B cell (primary cell): ENCODE results near the gene DSP. TPM values are rescaled to one million over a fixed set of nuclear protein-coding genes. Genes with fewer than 3 reads are reported as not detected.

Source experiments
- ATAC-seq: fragments of 200-7000 bp; cut with Tn5 transposase; one replicate; pipeline ENCODE4 v1.10.0; 2021; ENCODE audit warnings: low read depth, mild to moderate bottlenecking, moderate number of reproducible peaks, moderate library complexity
- CTCF ChIA-PET: fragments of 350-600 bp; sonication (Branson Sonifier 250); formaldehyde crosslinking; loops from one replicate; lab custom pipeline; 2021; ENCODE audit warnings: antibody characterized with exemption, inconsistent platforms; lab: Charles Lee
- POLR2A ChIA-PET: fragments of 350-600 bp; sonication (Branson Sonifier 250); formaldehyde crosslinking; loops from one replicate; lab custom pipeline; 2021; ENCODE audit warnings: antibody characterized with exemption; lab: Charles Lee
- DNase-seq: peaks from one replicate; pipeline ENCODE4 v3.0.0; 2013
- H2AFZ ChIP-seq: 2 replicates; pipeline ENCODE4 v1.6.1; 2012; ENCODE audit warnings: mild to moderate bottlenecking, low read depth, low read length; ENCODE audit not compliant: insufficient read depth, poor library complexity, severe bottlenecking
- H3K27ac ChIP-seq, 2 donors: 1 replicate in 1 of 2; 2 replicates in 1 of 2; pipeline ENCODE4 v1.5.1; 2012 to 2013; ENCODE audit warnings: low read length in 2 of 2, mild to moderate bottlenecking in 2 of 2, moderate library complexity in 1 of 2
- H3K27me3 ChIP-seq, 4 experiments: fragments of 200-600 bp in 1 of 4; sonication (generic) in 1 of 4; replicated peaks in 1 of 4; 1 replicate in 2 of 4; 2 replicates in 2 of 4; pipeline versions ENCODE4 v1.6.1 to v1.7.0; 2013 to 2016; ENCODE audit warnings: low read length in 3 of 4, mild to moderate bottlenecking in 2 of 4, mixed read lengths in 1 of 4, moderate library complexity in 1 of 4; ENCODE audit not compliant: insufficient read depth in 4 of 4, control insufficient read depth in 3 of 4; ENCODE audit errors: control extremely low read depth in 1 of 4
- H3K36me3 ChIP-seq, 2 experiments: replicated peaks in 1 of 2; 1 replicate in 1 of 2; 2 replicates in 1 of 2; pipeline versions ENCODE4 v1.6.1 to v1.7.1; 2013; ENCODE audit warnings: low read length in 1 of 2; ENCODE audit not compliant: insufficient read depth in 2 of 2, control insufficient read depth in 1 of 2; ENCODE audit errors: control extremely low read depth in 1 of 2, extremely low read depth in 1 of 2
- H3K4me1 ChIP-seq, 2 donors: fragments of 200-600 bp in 1 of 2; sonication (generic) in 1 of 2; 1 replicate in 1 of 2; 2 replicates in 1 of 2; pipeline versions ENCODE4 v1.5.1 to v1.6.1; 2013 to 2017; ENCODE audit warnings: low read length in 2 of 2; ENCODE audit not compliant: control insufficient read depth in 2 of 2, insufficient read depth in 2 of 2
- H3K4me2 ChIP-seq: replicated peaks from 2 replicates; pipeline ENCODE3; 2012; ENCODE audit warnings: mild to moderate bottlenecking, low read depth, low read length; ENCODE audit not compliant: poor library complexity, severe bottlenecking
- H3K4me3 ChIP-seq, 5 experiments: fragments of 200-600 bp in 1 of 5; sonication (generic) in 1 of 5; 1 replicate in 3 of 5; 2 replicates in 2 of 5; pipeline versions ENCODE4 v1.5.1 to v1.7.0; 2011 to 2016; ENCODE audit warnings: low read length in 4 of 5, mild to moderate bottlenecking in 4 of 5, low read depth in 2 of 5, control low read depth in 1 of 5, moderate library complexity in 1 of 5; ENCODE audit not compliant: insufficient read depth in 1 of 5; ENCODE audit errors: control extremely low read depth in 1 of 5, extremely low read depth in 1 of 5
- H3K79me2 ChIP-seq: fragments of 200-600 bp; sonication (generic); one replicate; pipeline ENCODE4 v1.6.0; 2016; ENCODE audit warnings: low read length; ENCODE audit not compliant: control insufficient read depth, insufficient read depth
- H3K9ac ChIP-seq: fragments of 200-600 bp; sonication (generic); 2 replicates; pipeline ENCODE4 v1.6.1; 2017; ENCODE audit warnings: mild to moderate bottlenecking, low read length, moderate library complexity
- H3K9me3 ChIP-seq, 3 donors: one replicate each; pipeline versions ENCODE4 v1.6.1 to v1.7.1; 2013; ENCODE audit warnings: low read length in 2 of 3; ENCODE audit not compliant: control insufficient read depth in 2 of 3, insufficient read depth in 1 of 3; ENCODE audit errors: control extremely low read depth in 1 of 3
- H4K20me1 ChIP-seq: 2 replicates; pipeline ENCODE4 v1.6.0; 2012; ENCODE audit warnings: mild to moderate bottlenecking, low read length; ENCODE audit not compliant: insufficient read depth, control insufficient read depth, poor library complexity, severe bottlenecking
- H3K27ac Mint-ChIP-seq: one replicate; pipeline ENCODE4 v1.8.0; 2021; ENCODE audit warnings: mixed read lengths
- H3K27me3 Mint-ChIP-seq: one replicate; pipeline ENCODE4 v1.8.0; 2021; ENCODE audit warnings: mixed read lengths
- H3K4me1 Mint-ChIP-seq: one replicate; pipeline ENCODE4 v1.8.0; 2021; ENCODE audit warnings: mixed read lengths
- H3K4me3 Mint-ChIP-seq: one replicate; pipeline ENCODE4 v1.8.0; 2021; ENCODE audit warnings: mixed read lengths
- H3K9me3 Mint-ChIP-seq: one replicate; pipeline ENCODE4 v1.8.0; 2022; ENCODE audit warnings: mixed read lengths; ENCODE audit not compliant: insufficient read depth
- CTCF ChIP-seq: fragments of 200-600 bp; IDR thresholded peaks from one replicate; pipeline ENCODE4 v1.8.0; 2022; ENCODE audit warnings: antibody characterized with exemption, mild to moderate bottlenecking
- EZH2 ChIP-seq: IDR thresholded peaks from 2 replicates; pipeline ENCODE4 v1.6.1; 2012; ENCODE audit warnings: borderline replicate concordance, low read depth, mild to moderate bottlenecking, moderate library complexity, low read length; ENCODE audit not compliant: insufficient read depth, poor library complexity, severe bottlenecking
- WGBS: methylation state at CpG from one replicate; pipeline ENCODE4 v1.1.5; 2013; ENCODE audit warnings: missing lambda C conversion rate; ENCODE audit not compliant: insufficient coverage; 5-methylcytosine and 5-hydroxymethylcytosine counted together
- intact Hi-C: fragments of 100-400 bp; cut with micrococcal nuclease; formaldehyde crosslinking; loops from one replicate; pipeline ENCODE4 v1.10.0; 2022
- polyA plus RNA-seq: library from polyadenylated mRNA; depleted of rRNA; stranded (reverse); fragments of >200 nt; gene quantifications from 2 replicates; pipeline ENCODE4 v1.2.3, GENCODE V29; 2012
- total RNA-seq, 2 donors: library from RNA; stranded (reverse); fragments of 120-200 nt in 1 of 2; gene quantifications; 1 replicate in 1 of 2; 2 replicates in 1 of 2; pipeline versions ENCODE4 v1.2.3 to v1.2.4, GENCODE V29; 2013 to 2022

DSP gene
- total and polyA plus RNA-seq, 2 donors (not counting 1 experiment from before 2014, with no cell fraction given) = not detected

DNA sequence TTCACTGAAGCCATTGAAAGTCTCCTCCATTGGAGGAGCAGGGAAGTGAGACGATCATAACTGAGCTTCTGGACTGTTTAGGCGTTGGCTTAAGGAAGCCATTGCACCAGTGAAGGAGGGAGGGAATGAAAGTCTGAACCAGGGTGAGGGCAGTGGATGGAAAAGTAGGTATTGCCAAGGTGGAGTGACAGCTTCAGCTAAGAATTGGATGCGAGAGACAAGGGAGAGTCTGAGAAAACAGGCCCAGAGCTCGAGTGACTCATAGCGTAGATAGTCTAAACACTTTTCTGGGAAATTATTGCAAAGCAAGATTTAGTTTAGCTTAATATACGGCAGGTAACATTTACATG is 4.5 kb downstream of the DSP start:
- Mint-ChIP-seq H3K9me3 (no peaks in the 10 kb centered on the region), H3K27me3 (peaks cover 38% of the 10 kb centered on the region), H3K4me3 (no peak overlapping the region), H3K27ac (no peak overlapping the region), H3K4me1 (peaks cover 12% of the 10 kb centered on the region)
- Histone ChIP-seq H3K9me3 (peaks cover 0 to 4% (median 0%) of the 10 kb centered on the region in 3 donors), H3K36me3 (no peaks in the 10 kb centered on the region), H2AFZ (no peak overlapping the region), H3K79me2 (no peaks in the 10 kb centered on the region), H4K20me1 (no peaks in the 10 kb centered on the region), H3K9ac (no peak overlapping the region), H3K4me1 (peaks cover 16 to 18% of the 10 kb centered on the region in 2 donors), H3K4me2 (no peak overlapping the region), H3K27ac (no peak overlapping the region), H3K4me3 (no peak overlapping the region), H3K27me3 (peaks cover 0 to 24% (median 18%) of the 10 kb centered on the region in 4 experiments)
- intact Hi-C loops = no loop called here
- ChIA-PET CTCF (no interaction called here), POLR2A (no interaction called here)
- TF ChIP-seq CTCF (no peak), EZH2 (no peak)
- ATAC-seq = no peak
- WGBS = 93% methylated on average over 3 of the region's 6 CpGs
- no peak for DNase-seq

- ATAC-seq = no peak
- H3K27me3 ChIP-seq = peaks cover 0 to 24% (median 16%) of the 10 kb centered on the region in 4 experiments
- no peak for DNase-seq
- no peak overlapping the region for H3K9ac ChIP-seq
- H3K4me1 ChIP-seq = peaks cover 14 to 16% of the 10 kb centered on the region in 2 donors
- no peaks in the 10 kb centered on the region for H3K79me2 ChIP-seq
- no peak overlapping the region for H3K27ac ChIP-seq
- WGBS = no CpG with 5 or more reads among the region's 2 CpGs
- no peak overlapping the region for H3K4me3 ChIP-seq
- H3K36me3 ChIP-seq = no peaks in the 10 kb centered on the region
- H3K4me2 ChIP-seq = no peak overlapping the region
- ChIA-PET CTCF (no interaction called here), POLR2A (no interaction called here)
- no peaks in the 10 kb centered on the region for H4K20me1 ChIP-seq
- H2AFZ ChIP-seq = no peak overlapping the region
- H3K9me3 ChIP-seq = peaks cover 0 to 4% (median 0%) of the 10 kb centered on the region in 3 donors
- Mint-ChIP-seq H3K4me3 (no peak overlapping the region), H3K27ac (no peak overlapping the region), H3K9me3 (no peaks in the 10 kb centered on the region), H3K27me3 (peaks cover 36% of the 10 kb centered on the region), H3K4me1 (peaks cover 11% of the 10 kb centered on the region)
- TF ChIP-seq EZH2 = no peak
- no peak for TF ChIP-seq CTCF
- intact Hi-C loops = no loop called here
These were observed 4.9 kb downstream of the DSP start for GRCh38 chr6:7546383-7546782.
